Kidney epithelial cell (primary cell): Measurements from ENCODE around the gene SMC3. TPM values are rescaled to one million over a fixed set of nuclear protein-coding genes. Genes with fewer than 3 reads are reported as not detected.
"Not testable (repeated sequence)": the region's sequence is repeated elsewhere in the genome, so short reads cannot be mapped to it uniquely, and the experiment has no call there.

Source experiments
- DNase-seq: peaks from one replicate; pipeline ENCODE4 v3.0.0-alpha.2; 2010; ENCODE audit warnings: low read depth
- H3K27me3 ChIP-seq: 2 replicates; pipeline ENCODE4 v1.6.0; 2011; ENCODE audit warnings: low read length; ENCODE audit not compliant: control insufficient read depth, insufficient read depth
- H3K36me3 ChIP-seq: 2 replicates; pipeline ENCODE4 v1.5.1; 2011; ENCODE audit warnings: low read length; ENCODE audit not compliant: control insufficient read depth, insufficient read depth
- H3K4me3 ChIP-seq: 2 replicates; pipeline ENCODE4 v1.5.1; 2011; ENCODE audit warnings: low read depth, mild to moderate bottlenecking, control low read depth, low read length
- CTCF ChIP-seq: IDR thresholded peaks from 2 replicates; pipeline ENCODE4 v1.5.1; 2011; ENCODE audit warnings: mild to moderate bottlenecking, moderate library complexity, low read length, control low read depth, inconsistent platforms; ENCODE audit not compliant: insufficient read depth, poor library complexity, severe bottlenecking
- total RNA-seq: library from RNA; depleted of rRNA; stranded (reverse); fragments of >200 nt; gene quantifications from 2 replicates; pipeline ENCODE4 v1.2.3, GENCODE V29; 2015

SMC3 gene
- total RNA-seq, 1 donor from 2014 or later = 35.3 TPM

GRCh38 chr10:110616493-110617033 is 49.1 kb downstream of the SMC3 start:
- no peak for TF ChIP-seq CTCF
- no peaks in the 10 kb centered on the region for H3K36me3 ChIP-seq
- H3K27me3 ChIP-seq = no peaks in the 10 kb centered on the region
- no peak for DNase-seq
- H3K4me3 ChIP-seq = no peak overlapping the region

- no peak overlapping the region for H3K4me3 ChIP-seq
- no peaks in the 10 kb centered on the region for H3K36me3 ChIP-seq
- H3K27me3 ChIP-seq = no peaks in the 10 kb centered on the region
- no peak for TF ChIP-seq CTCF
- DNase-seq = no peak
These were observed 50.1 kb downstream of the SMC3 start for GRCh38 chr10:110617425-110618229.

- DNase-seq = no peak
- H3K4me3 ChIP-seq = no peak overlapping the region
- H3K36me3 ChIP-seq = no peaks in the 10 kb centered on the region
- no peak for TF ChIP-seq CTCF
- no peaks in the 10 kb centered on the region for H3K27me3 ChIP-seq
These were observed 50.7 kb downstream of the SMC3 start for GRCh38 chr10:110618230-110618610.

- Histone ChIP-seq H3K4me3 (no peak overlapping the region), H3K36me3 (no peaks in the 10 kb centered on the region), H3K27me3 (no peaks in the 10 kb centered on the region)
- no peak for TF ChIP-seq CTCF
- DNase-seq = no peak
These were observed 52.3 kb downstream of the SMC3 start for GRCh38 chr10:110619514-110620397.

- Histone ChIP-seq H3K4me3 (no peak overlapping the region), H3K36me3 (no peaks in the 10 kb centered on the region), H3K27me3 (no peaks in the 10 kb centered on the region)
- DNase-seq = no peak
- TF ChIP-seq CTCF = no peak
These were observed 52.9 kb downstream of the SMC3 start for GRCh38 chr10:110620398-110620719.

GRCh38 chr10:110623316-110623715 is 55.8 kb downstream of the SMC3 start:
- DNase-seq, H3K27me3 ChIP-seq, H3K36me3 ChIP-seq, H3K4me3 ChIP-seq: not testable (repeated sequence)
